OCI-LY7 (cell line): ENCODE data around the gene CEP164. TPM values are rescaled to one million over a fixed set of nuclear protein-coding genes. Genes with fewer than 3 reads are reported as not detected.

ENCODE experiments used
- BruUV-seq: library from RNA; stranded (reverse); fragments of 400-500 nt; replicated peaks from 2 replicates; lab custom pipeline; 2021; lab: Mats Ljungman, UMichigan
- CTCF ChIA-PET: fragments of 300-600 bp; sonication (Branson Sonifier 250); formaldehyde crosslinking; loops from one replicate; lab custom pipeline; 2022; ENCODE audit warnings: antibody characterized with exemption; ENCODE audit not compliant: unreplicated experiment; lab: Charles Lee
- POLR2A ChIA-PET: fragments of 300-600 bp; sonication (Branson Sonifier 250); formaldehyde crosslinking; loops from one replicate; lab custom pipeline; 2022; ENCODE audit warnings: antibody characterized with exemption; lab: Charles Lee
- DNase-seq: peaks from one replicate; pipeline ENCODE4 v3.0.0-alpha.2; 2015; ENCODE audit warnings: low spot score
- H2AFZ ChIP-seq: fragments of 200-600 bp; sonication (generic), shearing (Covaris generic); 2 replicates; pipeline ENCODE4 v1.6.1; 2014; ENCODE audit warnings: mild to moderate bottlenecking, antibody characterized with exemption, low read length, moderate library complexity
- H3K27ac ChIP-seq: fragments of 200-600 bp; sonication (generic); 2 replicates; pipeline ENCODE4 v1.5.1; 2014; ENCODE audit warnings: mixed run types, low read depth, mild to moderate bottlenecking, moderate library complexity, low read length, inconsistent platforms; ENCODE audit not compliant: poor library complexity, severe bottlenecking
- H3K36me3 ChIP-seq: fragments of 200-600 bp; sonication (generic); 2 replicates; pipeline ENCODE4 v1.6.1; 2014; ENCODE audit warnings: mild to moderate bottlenecking, antibody characterized with exemption, low read length, moderate library complexity, mixed read lengths; ENCODE audit not compliant: insufficient read depth
- H3K4me1 ChIP-seq: fragments of 200-600 bp; sonication (generic); 2 replicates; pipeline ENCODE4 v1.5.1; 2014; ENCODE audit warnings: mild to moderate bottlenecking, low read length; ENCODE audit not compliant: insufficient read depth, poor library complexity, severe bottlenecking
- H3K4me2 ChIP-seq: fragments of 200-600 bp; sonication (generic); 2 replicates; pipeline ENCODE4 v1.6.1; 2014; ENCODE audit warnings: mild to moderate bottlenecking, low read length
- H3K4me3 ChIP-seq: fragments of 200-600 bp; sonication (generic); 2 replicates; pipeline ENCODE4 v1.5.1; 2014; ENCODE audit warnings: mild to moderate bottlenecking, low read depth, low read length; ENCODE audit not compliant: poor library complexity, severe bottlenecking
- H3K79me2 ChIP-seq: fragments of 200-600 bp; sonication (generic); 2 replicates; pipeline ENCODE4 v1.6.1; 2016; ENCODE audit warnings: low read depth, mild to moderate bottlenecking, low read length, moderate library complexity, mixed read lengths; ENCODE audit not compliant: insufficient read depth
- H3K9me2 ChIP-seq: fragments of 200-600 bp; sonication (generic); 2 replicates; pipeline ENCODE4 v1.6.1; 2016; ENCODE audit warnings: mild to moderate bottlenecking, low read length, mixed read lengths; ENCODE audit not compliant: insufficient read depth
- H3K9me3 ChIP-seq: fragments of 200-600 bp; sonication (generic); 2 replicates; pipeline ENCODE4 v1.6.1; 2014; ENCODE audit warnings: mild to moderate bottlenecking, mixed run types, low read length, mixed read lengths
- H4K20me1 ChIP-seq: fragments of 200-600 bp; sonication (generic); 2 replicates; pipeline ENCODE4 v1.6.1; 2014; ENCODE audit warnings: mild to moderate bottlenecking, antibody characterized with exemption, low read length, moderate library complexity, mixed read lengths; ENCODE audit not compliant: insufficient read depth
- CTCF ChIP-seq: fragments of 200-600 bp; sonication (generic); conservative IDR thresholded peaks from 2 replicates; pipeline ENCODE4 v1.5.1; 2014; ENCODE audit warnings: mild to moderate bottlenecking, antibody characterized with exemption, low read length, moderate library complexity, mixed read lengths
- EZH2phosphoT487 ChIP-seq: fragments of 200-600 bp; sonication (generic); IDR thresholded peaks from 2 replicates; pipeline ENCODE4 v1.6.1; 2018; ENCODE audit warnings: low read depth, borderline replicate concordance, mild to moderate bottlenecking, mixed run types, antibody characterized with exemption, low read length, moderate library complexity, mixed read lengths
- intact Hi-C: fragments of 100-400 bp; cut with micrococcal nuclease; formaldehyde crosslinking; loops from one replicate; pipeline ENCODE4 v1.10.0; 2022; ENCODE audit not compliant: unreplicated experiment
- total RNA-seq, 2 experiments: library from RNA; depleted of rRNA in 1 of 2; stranded (reverse); fragments of >200 nt in 1 of 2; shearing (Covaris generic) in 1 of 2; gene quantifications; 2 replicates each; pipeline ENCODE4 v1.2.3, GENCODE V29; 2014 to 2022

Gene CEP164
- total RNA-seq, 2 experiments from 2014 or later: 25.3 to 48.7 TPM

GRCh38 chr11:117441146-117441975 lies 113.7 kb downstream of the CEP164 start:
- intact Hi-C loops: no loop called here
- Histone ChIP-seq H3K4me3 (no peak overlapping the region), H3K9me3 (no peaks in the 10 kb centered on the region), H3K27ac (no peak overlapping the region), H3K4me2 (no peak overlapping the region), H3K36me3 (no peaks in the 10 kb centered on the region), H3K4me1 (no peaks in the 10 kb centered on the region), H2AFZ (no peak overlapping the region), H3K9me2 (no peaks in the 10 kb centered on the region), H4K20me1 (no peaks in the 10 kb centered on the region), H3K79me2 (no peaks in the 10 kb centered on the region)
- no peak for DNase-seq
- TF ChIP-seq CTCF: no peak
- no peak for TF ChIP-seq EZH2phosphoT487
- BruUV-seq: no TSS peak
- POLR2A ChIA-PET: no interaction called here
- CTCF ChIA-PET: no interaction called here

GRCh38 chr11:117442049-117442868 lies 114.6 kb downstream of the CEP164 start:
- TF ChIP-seq CTCF (no peak), EZH2phosphoT487 (no peak)
- H3K36me3 ChIP-seq: no peaks in the 10 kb centered on the region
- no peak overlapping the region for H2AFZ ChIP-seq
- no peaks in the 10 kb centered on the region for H3K9me3 ChIP-seq
- no peaks in the 10 kb centered on the region for H3K79me2 ChIP-seq
- H3K9me2 ChIP-seq: no peaks in the 10 kb centered on the region
- BruUV-seq: no TSS peak
- H4K20me1 ChIP-seq: no peaks in the 10 kb centered on the region
- intact Hi-C loops: no loop called here
- ChIA-PET POLR2A (no interaction called here), CTCF (no interaction called here)
- no peak overlapping the region for H3K4me3 ChIP-seq
- H3K27ac ChIP-seq: no peak overlapping the region
- H3K4me2 ChIP-seq: no peak overlapping the region
- DNase-seq: no peak
- H3K4me1 ChIP-seq: no peaks in the 10 kb centered on the region

- no peak for DNase-seq
- no peaks in the 10 kb centered on the region for H3K4me1 ChIP-seq
- H3K79me2 ChIP-seq: no peaks in the 10 kb centered on the region
- CTCF ChIA-PET: no interaction called here
- intact Hi-C loops: no loop called here
- H3K4me3 ChIP-seq: no peak overlapping the region
- POLR2A ChIA-PET: no interaction called here
- no TSS peak for BruUV-seq
- no peaks in the 10 kb centered on the region for H3K9me2 ChIP-seq
- no peaks in the 10 kb centered on the region for H3K9me3 ChIP-seq
- no peaks in the 10 kb centered on the region for H4K20me1 ChIP-seq
- TF ChIP-seq EZH2phosphoT487 (no peak), CTCF (no peak)
- no peak overlapping the region for H3K27ac ChIP-seq
- H2AFZ ChIP-seq: no peak overlapping the region
- H3K4me2 ChIP-seq: no peak overlapping the region
- no peaks in the 10 kb centered on the region for H3K36me3 ChIP-seq
These were observed 115.2 kb downstream of the CEP164 start for GRCh38 chr11:117442869-117443239.
